ENCODE measurements around the gene CCR3.

CCR3 gene

DNA sequence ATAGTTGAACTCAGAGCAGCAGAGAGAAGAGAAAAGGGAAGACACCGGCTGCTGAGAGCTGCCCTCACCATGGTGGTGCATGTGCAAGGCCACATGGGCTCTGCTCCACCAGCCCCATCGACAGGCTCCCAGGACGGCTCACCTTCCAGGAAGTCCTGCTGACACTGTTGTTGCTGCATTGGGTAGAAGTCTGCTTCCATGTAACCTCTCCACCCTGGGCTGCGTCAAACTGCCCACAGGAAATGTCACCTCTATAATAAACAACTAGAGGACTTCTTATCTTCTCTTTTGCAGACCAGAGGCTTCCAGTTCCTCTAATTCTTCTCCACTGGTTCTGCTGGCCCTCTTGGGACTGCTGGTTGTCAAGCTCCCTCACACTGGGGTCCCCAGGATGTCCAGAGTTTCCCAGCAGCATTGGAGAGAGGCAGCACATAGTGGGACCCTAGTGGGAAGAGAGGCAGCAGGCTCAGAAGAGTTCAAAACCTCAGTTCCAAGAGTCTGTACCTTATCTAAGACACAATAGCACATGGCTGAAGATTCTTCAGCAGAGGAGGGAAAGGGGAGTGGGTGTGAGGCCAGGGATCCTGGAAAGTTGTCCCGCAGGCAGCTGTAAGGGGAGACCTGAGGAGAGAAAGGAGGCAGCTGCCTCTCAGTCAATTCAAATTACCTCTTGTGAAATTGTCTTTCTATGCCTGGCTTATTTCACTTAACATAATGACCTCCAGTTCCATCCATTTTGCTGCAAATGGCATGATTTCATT lies 5.8 kb upstream of the CCR3 start:
- TF ChIP-seq, protein P1, sequence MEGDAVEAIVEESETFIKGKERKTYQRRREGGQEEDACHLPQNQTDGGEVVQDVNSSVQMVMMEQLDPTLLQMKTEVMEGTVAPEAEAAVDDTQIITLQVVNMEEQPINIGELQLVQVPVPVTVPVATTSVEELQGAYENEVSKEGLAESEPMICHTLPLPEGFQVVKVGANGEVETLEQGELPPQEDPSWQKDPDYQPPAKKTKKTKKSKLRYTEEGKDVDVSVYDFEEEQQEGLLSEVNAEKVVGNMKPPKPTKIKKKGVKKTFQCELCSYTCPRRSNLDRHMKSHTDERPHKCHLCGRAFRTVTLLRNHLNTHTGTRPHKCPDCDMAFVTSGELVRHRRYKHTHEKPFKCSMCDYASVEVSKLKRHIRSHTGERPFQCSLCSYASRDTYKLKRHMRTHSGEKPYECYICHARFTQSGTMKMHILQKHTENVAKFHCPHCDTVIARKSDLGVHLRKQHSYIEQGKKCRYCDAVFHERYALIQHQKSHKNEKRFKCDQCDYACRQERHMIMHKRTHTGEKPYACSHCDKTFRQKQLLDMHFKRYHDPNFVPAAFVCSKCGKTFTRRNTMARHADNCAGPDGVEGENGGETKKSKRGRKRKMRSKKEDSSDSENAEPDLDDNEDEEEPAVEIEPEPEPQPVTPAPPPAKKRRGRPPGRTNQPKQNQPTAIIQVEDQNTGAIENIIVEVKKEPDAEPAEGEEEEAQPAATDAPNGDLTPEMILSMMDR (conservative IDR thresholded peaks at IDR 0.05) = no peak
- TF ChIP-seq ZFX (IDR thresholded peaks at IDR 0.05) = no peak
- H3K27ac ChIP-seq = no peak overlapping the region

DNA sequence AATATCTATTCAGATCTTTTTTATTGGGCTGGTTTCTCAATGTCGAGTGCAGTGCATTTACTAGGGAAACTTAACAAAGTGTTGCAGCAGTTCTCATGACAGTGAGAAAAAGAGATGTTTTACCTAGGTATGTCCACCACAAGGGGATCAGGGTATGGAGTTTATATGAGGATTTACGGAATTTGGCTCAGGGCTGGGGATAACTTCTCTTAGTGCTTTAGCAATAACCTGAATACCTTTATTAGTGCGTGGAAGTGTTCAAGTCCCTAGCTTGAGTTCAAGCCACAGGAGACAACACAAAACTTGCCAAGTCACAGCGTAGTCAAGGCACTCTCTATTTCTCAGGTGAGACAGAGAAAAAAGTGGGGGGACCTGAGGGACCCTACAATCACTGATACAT lies 3.9 kb upstream of the CCR3 start:
- no peak for TF ChIP-seq ZFX (IDR thresholded peaks at IDR 0.05)
- TF ChIP-seq, protein P1 (conservative IDR thresholded peaks at IDR 0.05) = no peak
- H3K27ac ChIP-seq = no peak overlapping the region

DNA sequence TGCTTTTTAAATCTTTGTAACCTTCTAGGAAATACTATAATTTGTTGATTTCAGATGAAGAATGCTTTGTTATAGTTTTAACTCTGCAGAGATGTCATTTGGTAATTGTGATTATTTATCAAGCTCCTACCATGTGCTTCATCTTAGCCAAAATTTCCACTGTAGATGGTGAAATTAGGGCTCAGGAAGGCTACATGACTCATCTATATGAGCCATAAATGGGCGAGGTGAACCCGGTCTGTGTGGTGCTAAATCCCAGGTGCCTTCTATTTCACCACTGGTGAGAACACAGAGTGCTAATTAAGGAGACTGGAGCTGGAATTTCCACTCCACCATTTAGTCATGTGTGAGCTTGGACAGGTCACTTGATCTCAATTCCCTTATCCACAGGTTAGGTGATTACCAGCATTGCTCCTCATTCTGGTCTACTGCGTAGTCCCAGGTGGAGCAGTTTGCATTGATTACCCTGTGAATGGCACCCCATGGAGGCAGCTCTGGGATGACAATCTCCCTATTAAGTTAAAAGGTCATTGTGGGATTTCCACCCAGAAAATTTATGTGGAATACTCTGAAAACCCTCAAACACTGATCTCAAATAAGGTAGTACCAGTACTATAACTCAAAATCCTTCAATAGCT lies 2.8 kb upstream of the CCR3 start:
- no peak overlapping the region for H3K27ac ChIP-seq
- TF ChIP-seq, protein P1 (conservative IDR thresholded peaks at IDR 0.05) = no peak
- TF ChIP-seq ZFX (IDR thresholded peaks at IDR 0.05) = no peak

DNA sequence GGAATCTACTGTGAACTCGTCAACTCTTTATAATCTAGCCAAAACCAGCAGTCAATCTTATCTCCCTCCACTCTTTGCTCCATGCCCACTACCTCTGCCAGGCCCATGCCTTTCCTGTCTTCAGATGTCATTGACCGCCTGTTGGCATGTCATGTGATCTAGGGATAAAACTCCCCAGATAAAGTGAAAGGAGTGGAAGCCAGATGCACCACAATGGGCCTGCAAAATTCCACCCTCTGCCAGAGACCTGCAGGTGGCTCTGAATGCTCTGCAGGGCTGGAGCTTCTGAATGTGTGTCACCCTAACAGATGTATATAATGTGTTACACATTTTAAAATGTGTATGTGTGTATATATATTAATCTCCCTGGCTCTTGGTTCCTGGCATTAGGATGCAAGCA lies 2.3 kb upstream of the CCR3 start:
- TF ChIP-seq, protein P1 (conservative IDR thresholded peaks at IDR 0.05) = no peak
- TF ChIP-seq ZFX (IDR thresholded peaks at IDR 0.05) = no peak
- H3K27ac ChIP-seq = no peak overlapping the region

DNA sequence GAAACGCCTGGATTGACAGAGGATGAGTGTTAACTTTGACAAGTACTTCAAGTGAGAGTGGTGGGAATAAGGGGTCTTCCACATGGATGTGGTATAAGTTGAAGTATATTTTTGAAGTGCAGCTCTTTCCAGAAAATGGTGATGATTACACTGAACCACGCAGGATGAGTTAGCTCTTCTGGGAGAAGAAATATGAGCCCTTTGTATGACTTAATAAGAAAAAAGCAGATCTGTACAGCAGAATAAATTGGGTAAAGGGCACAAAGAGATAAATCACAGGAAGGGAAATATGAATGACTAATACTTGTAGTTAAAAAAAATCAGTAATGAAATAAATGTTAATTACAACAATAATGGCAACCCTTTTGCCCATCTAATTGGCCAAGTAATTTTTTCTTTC lies 1.3 kb downstream of the CCR3 start:
- no peak overlapping the region for H3K27ac ChIP-seq
- TF ChIP-seq, protein P1 (conservative IDR thresholded peaks at IDR 0.05) = no peak
- TF ChIP-seq ZFX (IDR thresholded peaks at IDR 0.05) = no peak

DNA sequence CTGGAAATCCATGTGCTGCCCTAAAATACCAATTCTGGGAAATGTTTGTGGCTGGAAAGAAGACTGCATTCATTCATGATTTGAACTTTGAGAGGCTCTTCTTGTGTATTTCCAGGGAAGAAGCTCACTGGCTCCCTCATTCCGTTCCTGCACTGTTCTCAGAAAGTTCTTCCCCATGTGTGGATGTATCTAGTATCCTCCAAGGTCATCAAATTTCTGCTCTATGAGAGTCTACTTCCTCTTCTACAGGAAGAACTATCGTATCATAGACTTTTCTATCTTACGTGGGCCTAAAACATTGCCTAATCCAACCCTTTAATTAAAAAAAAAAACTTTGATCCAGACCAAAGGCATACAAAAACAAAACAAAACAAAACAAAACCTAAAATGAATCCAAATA lies 2.9 kb downstream of the CCR3 start:
- no peak overlapping the region for H3K27ac ChIP-seq
- TF ChIP-seq, protein P1 (conservative IDR thresholded peaks at IDR 0.05) = no peak
- TF ChIP-seq ZFX (IDR thresholded peaks at IDR 0.05) = no peak

DNA sequence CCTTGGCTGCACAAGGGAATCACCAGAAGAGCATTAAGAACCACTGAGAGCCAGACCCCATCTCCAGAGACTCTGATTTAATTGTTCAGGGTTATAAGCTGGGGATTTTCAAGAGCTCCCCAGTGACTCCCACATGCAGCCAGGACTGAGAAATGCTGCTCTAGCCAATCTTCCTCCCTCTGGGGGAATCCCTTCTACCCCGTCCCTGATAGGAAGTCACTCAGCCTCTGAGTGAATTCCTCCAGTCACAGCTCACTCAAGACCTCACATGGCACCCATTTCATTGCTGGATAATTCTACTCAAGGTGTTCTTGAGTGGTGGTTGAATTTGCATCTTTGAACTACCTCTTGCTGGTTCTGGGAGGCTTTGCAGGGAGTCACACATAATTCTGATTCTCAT lies 10.7 kb downstream of the CCR3 start:
- TF ChIP-seq ZFX (IDR thresholded peaks at IDR 0.05) = no peak
- TF ChIP-seq, protein P1 (conservative IDR thresholded peaks at IDR 0.05) = no peak

More for the DNA sequence above, 10.7 kb downstream of the CCR3 start:
- no peak overlapping the region for H3K27ac ChIP-seq
